Keratinocyte (primary cell): ENCODE data around the gene ZNF554. TPM values are rescaled to one million over a fixed set of nuclear protein-coding genes. Genes with fewer than 3 reads are reported as not detected.

ENCODE experiments used
- DNase-seq: peaks from one replicate; pipeline ENCODE4 v3.0.0-alpha.2; 2011; ENCODE audit warnings: low read depth, missing footprints, low spot score
- FAIRE-seq: peaks from 2 replicates; lab custom pipeline; 2011; peaks lifted over from hg19 to GRCh38; lab: Jason Lieb, UNC
- H2AFZ ChIP-seq: 2 replicates; pipeline ENCODE4 v1.6.0; 2012; ENCODE audit warnings: low read length, control low read depth, inconsistent platforms; ENCODE audit not compliant: control insufficient read depth
- H3K27ac ChIP-seq: 2 replicates; pipeline ENCODE4 v1.5.1; 2011; ENCODE audit warnings: low read length; ENCODE audit not compliant: control insufficient read depth, insufficient read depth
- H3K27me3 ChIP-seq: 3 replicates; pipeline ENCODE4 v1.6.0; 2011; ENCODE audit warnings: low read length; ENCODE audit not compliant: control insufficient read depth, insufficient read depth; ENCODE audit errors: extremely low read depth
- H3K36me3 ChIP-seq, 2 experiments: 2 replicates in 1 of 2; 3 replicates in 1 of 2; pipeline ENCODE4 v1.5.1; 2011; ENCODE audit warnings: low read length in 2 of 2, mild to moderate bottlenecking in 1 of 2; ENCODE audit not compliant: control insufficient read depth in 2 of 2, insufficient read depth in 2 of 2; ENCODE audit errors: extremely low read depth in 1 of 2
- H3K4me1 ChIP-seq: 3 replicates; pipeline ENCODE4 v1.5.1; 2011; ENCODE audit warnings: low read length; ENCODE audit not compliant: control insufficient read depth, insufficient read depth; ENCODE audit errors: extremely low read depth
- H3K4me2 ChIP-seq: 3 replicates; pipeline ENCODE4 v1.6.0; 2011; ENCODE audit warnings: low read depth, low read length; ENCODE audit not compliant: control insufficient read depth, insufficient read depth; ENCODE audit errors: extremely low read depth
- H3K4me3 ChIP-seq, 3 experiments: fragments of 200-600 bp in 1 of 3; sonication (generic) in 1 of 3; 2 replicates in 2 of 3; 3 replicates in 1 of 3; pipeline ENCODE4 v1.5.1; 2011 to 2016; ENCODE audit warnings: low read length in 3 of 3, mild to moderate bottlenecking in 3 of 3, control low read depth in 2 of 3, inconsistent platforms in 1 of 3, low read depth in 1 of 3, mixed read lengths in 1 of 3, mixed run types in 1 of 3, moderate library complexity in 1 of 3; ENCODE audit not compliant: control insufficient read depth in 2 of 3, insufficient read depth in 2 of 3; ENCODE audit errors: extremely low read depth in 1 of 3
- H3K79me2 ChIP-seq: 2 replicates; pipeline ENCODE4 v1.6.0; 2012; ENCODE audit warnings: low read length; ENCODE audit not compliant: control insufficient read depth, insufficient read depth
- H3K9ac ChIP-seq: 3 replicates; pipeline ENCODE4 v1.6.0; 2011; ENCODE audit warnings: low read length; ENCODE audit not compliant: control insufficient read depth, insufficient read depth; ENCODE audit errors: extremely low read depth
- H3K9me1 ChIP-seq: 3 replicates; pipeline ENCODE4 v1.6.0; 2011; ENCODE audit warnings: low read length; ENCODE audit not compliant: control insufficient read depth, insufficient read depth; ENCODE audit errors: extremely low read depth
- H3K9me3 ChIP-seq: 2 replicates; pipeline ENCODE4 v1.5.1; 2012; ENCODE audit warnings: low read depth, low read length; ENCODE audit not compliant: control insufficient read depth
- H4K20me1 ChIP-seq: 3 replicates; pipeline ENCODE4 v1.6.0; 2011; ENCODE audit warnings: low read length; ENCODE audit not compliant: control insufficient read depth, insufficient read depth; ENCODE audit errors: extremely low read depth
- CTCF ChIP-seq, 3 experiments: IDR thresholded peaks in 1 of 3; conservative IDR thresholded peaks in 1 of 3; optimal IDR thresholded peaks in 1 of 3; 2 replicates in 2 of 3; 3 replicates in 1 of 3; pipeline versions ENCODE3 to v1.5.1; 2011; ENCODE audit warnings: low read length in 3 of 3, mild to moderate bottlenecking in 3 of 3, moderate library complexity in 2 of 3, control low read depth in 1 of 3, inconsistent platforms in 1 of 3; ENCODE audit not compliant: insufficient read depth in 2 of 3; ENCODE audit errors: extremely low read depth in 1 of 3
- EZH2 ChIP-seq: IDR thresholded peaks from one replicate; pipeline ENCODE4 v1.6.1; 2012; ENCODE audit warnings: inconsistent platforms, mild to moderate bottlenecking, low read length, moderate library complexity
- dilution Hi-C: fragments of 300-500 bp; cut with MboI; formaldehyde crosslinking; loops from one replicate; pipeline ENCODE4 v1.7.0; 2020; ENCODE audit warnings: low sequenced_read_pairs; ENCODE audit not compliant: extremely low pct_ligation_motif_present
- polyA plus RNA-seq, 5 experiments: library from polyadenylated mRNA; depleted of rRNA in 3 of 5; stranded (reverse) in 3 of 5; stranded (forward) in 1 of 5; unstranded in 1 of 5; fragments of >200 nt; gene quantifications; 1 replicate in 1 of 5; 2 replicates in 3 of 5; 3 replicates in 1 of 5; pipeline versions ENCODE4 v1.2.1 to v1.2.3, GENCODE V29; 2011 to 2012; ENCODE audit warnings: missing spikeins in 2 of 5, low read depth in 1 of 5, low replicate concordance in 1 of 5

Gene ZNF554
- polyA plus RNA-seq, 1 donor (not counting 4 experiments of a cell fraction or from before 2014, with no cell fraction given) = 2.7 TPM

- Histone ChIP-seq H3K9ac (no peak overlapping the region), H3K4me3 (no peak overlapping the region), H3K27me3 (no peaks in the 10 kb centered on the region), H3K9me3 (no peaks in the 10 kb centered on the region), H3K9me1 (no peaks in the 10 kb centered on the region), H4K20me1 (no peaks in the 10 kb centered on the region), H3K4me2 (no peak overlapping the region), H3K79me2 (no peaks in the 10 kb centered on the region), H3K27ac (no peak overlapping the region), H2AFZ (no peak overlapping the region), H3K36me3 (peaks cover 19 to 33% of the 10 kb centered on the region in 2 experiments), H3K4me1 (no peaks in the 10 kb centered on the region)
- TF ChIP-seq EZH2 (no peak), CTCF (optimal IDR thresholded peaks at IDR 0.05 in 1 of 3, IDR thresholded peaks at IDR 0.05 in 1 of 3, conservative IDR thresholded peaks at IDR 0.05 in 1 of 3; ENCODE audit: extremely low read depth in 1 of 3, insufficient read depth in 2 of 3, low read length in 3 of 3) (no peak)
- no peak for DNase-seq
- FAIRE-seq = no peak
- dilution Hi-C loops = no loop called here
Observed at GRCh38 chr19:2811221-2811722, 8.4 kb upstream of the ZNF554 start.

DNA sequence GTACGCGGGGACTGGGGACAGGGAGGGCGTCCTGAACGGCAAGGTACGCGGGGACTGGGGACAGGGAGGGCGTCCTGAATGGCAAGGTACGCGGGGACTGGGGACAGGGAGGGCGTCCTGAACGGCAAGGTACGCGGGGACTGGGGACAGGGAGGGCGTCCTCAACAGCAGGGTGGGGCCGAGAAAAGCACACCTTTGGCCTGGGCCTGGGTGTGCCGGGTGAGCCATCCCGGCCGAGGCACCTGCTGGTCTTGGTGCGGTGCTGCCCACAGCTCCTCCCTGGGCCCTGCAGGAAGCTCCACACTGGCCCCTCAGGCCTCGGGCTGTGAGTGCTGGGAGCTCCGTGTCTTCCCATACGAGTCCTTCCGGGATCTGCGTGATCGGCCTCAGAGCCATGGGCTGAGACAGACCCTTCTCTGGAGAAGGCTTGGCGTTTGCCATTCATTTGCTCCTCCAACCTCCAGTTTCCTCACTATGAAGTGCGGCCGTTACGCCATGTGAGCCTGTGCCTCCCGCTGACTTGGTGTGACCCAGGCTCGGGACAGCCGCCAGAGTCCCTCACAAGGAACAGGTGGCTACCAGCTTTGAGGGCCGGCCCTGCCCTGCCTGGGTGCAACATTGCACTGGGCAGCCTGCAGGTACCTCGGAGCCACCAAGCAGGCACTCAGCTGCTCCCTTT is 7.8 kb upstream of the ZNF554 start:
- no peak for FAIRE-seq
- Histone ChIP-seq H3K79me2 (no peaks in the 10 kb centered on the region), H3K36me3 (peaks cover 19 to 28% of the 10 kb centered on the region in 2 experiments), H4K20me1 (no peaks in the 10 kb centered on the region), H3K27me3 (no peaks in the 10 kb centered on the region), H3K4me3 (no peak overlapping the region), H3K9me1 (no peaks in the 10 kb centered on the region), H3K27ac (no peak overlapping the region), H2AFZ (no peak overlapping the region), H3K4me2 (no peak overlapping the region), H3K9me3 (no peaks in the 10 kb centered on the region), H3K4me1 (no peaks in the 10 kb centered on the region), H3K9ac (no peak overlapping the region)
- no peak for DNase-seq
- no peak for TF ChIP-seq EZH2
- no peak for TF ChIP-seq CTCF (optimal IDR thresholded peaks at IDR 0.05 in 1 of 3, IDR thresholded peaks at IDR 0.05 in 1 of 3, conservative IDR thresholded peaks at IDR 0.05 in 1 of 3; ENCODE audit: extremely low read depth in 1 of 3, insufficient read depth in 2 of 3, low read length in 3 of 3)
- dilution Hi-C loops = no loop called here
